ENCODE results near the gene FAM180A.

The FAM180A gene

DNA sequence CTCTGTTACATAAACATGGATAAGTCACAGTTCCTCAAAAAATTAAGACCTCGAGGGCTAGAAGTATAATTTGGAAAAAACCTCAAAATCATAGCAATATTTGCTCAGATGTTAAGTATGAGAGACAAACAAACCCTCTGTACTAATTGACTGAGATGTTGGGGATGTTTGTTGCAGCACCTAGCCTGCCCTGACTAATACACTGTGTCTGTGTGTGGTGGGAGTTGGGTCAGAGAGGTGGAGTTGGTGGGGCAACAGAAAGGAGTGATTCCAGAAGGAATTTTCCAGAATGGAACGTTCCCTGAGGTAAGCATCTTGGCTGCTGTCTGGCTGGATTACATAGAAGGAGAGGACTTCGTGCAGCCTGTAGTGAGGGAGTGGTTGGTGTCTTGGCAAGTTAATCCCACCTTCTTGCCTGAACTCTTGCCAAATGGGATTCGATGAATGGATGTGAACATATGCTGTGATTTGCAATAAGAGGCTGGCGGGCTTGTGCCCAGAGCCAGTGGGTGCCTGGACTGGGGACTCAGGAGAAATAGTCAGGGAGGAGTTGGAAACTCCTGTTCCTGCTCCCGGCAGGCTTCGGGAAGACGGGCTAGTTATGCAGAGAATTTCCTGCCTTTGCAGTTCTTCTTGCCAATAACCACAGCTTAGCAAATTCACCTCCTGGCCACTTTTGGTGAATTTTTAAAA is 9.3 kb upstream of the FAM180A start:
- H3K4me3 ChIP-seq (replicated peaks; ENCODE audit: low read depth, low read length) = no peak overlapping the region
- TF ChIP-seq, protein P1, sequence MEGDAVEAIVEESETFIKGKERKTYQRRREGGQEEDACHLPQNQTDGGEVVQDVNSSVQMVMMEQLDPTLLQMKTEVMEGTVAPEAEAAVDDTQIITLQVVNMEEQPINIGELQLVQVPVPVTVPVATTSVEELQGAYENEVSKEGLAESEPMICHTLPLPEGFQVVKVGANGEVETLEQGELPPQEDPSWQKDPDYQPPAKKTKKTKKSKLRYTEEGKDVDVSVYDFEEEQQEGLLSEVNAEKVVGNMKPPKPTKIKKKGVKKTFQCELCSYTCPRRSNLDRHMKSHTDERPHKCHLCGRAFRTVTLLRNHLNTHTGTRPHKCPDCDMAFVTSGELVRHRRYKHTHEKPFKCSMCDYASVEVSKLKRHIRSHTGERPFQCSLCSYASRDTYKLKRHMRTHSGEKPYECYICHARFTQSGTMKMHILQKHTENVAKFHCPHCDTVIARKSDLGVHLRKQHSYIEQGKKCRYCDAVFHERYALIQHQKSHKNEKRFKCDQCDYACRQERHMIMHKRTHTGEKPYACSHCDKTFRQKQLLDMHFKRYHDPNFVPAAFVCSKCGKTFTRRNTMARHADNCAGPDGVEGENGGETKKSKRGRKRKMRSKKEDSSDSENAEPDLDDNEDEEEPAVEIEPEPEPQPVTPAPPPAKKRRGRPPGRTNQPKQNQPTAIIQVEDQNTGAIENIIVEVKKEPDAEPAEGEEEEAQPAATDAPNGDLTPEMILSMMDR (IDR thresholded peaks at IDR 0.05; ENCODE audit: low read depth, low read length, missing control alignments) = no peak
- no peak for DNase-seq (ENCODE audit: extremely low read depth, low read depth)

DNA sequence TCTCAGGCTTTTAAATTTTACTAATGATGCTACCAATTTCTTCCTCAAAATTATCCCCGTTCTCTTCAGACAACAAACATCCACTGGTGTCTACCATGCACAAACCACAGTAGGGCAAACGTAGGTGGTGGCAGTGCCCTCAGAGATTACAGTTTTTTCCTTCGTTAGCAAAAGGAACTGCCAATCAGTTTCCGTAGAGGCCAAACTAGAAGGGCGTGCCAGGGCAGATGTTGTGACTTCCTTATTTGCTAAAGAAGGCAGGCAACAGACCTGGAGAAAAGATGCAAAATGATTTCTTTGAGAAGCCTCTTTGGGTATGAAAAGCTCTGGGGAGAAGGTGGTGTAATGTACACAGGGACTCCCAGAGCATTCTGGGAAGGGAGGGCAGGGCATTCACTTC is 7.6 kb upstream of the FAM180A start:
- no peak for DNase-seq (ENCODE audit: extremely low read depth, low read depth)
- TF ChIP-seq, protein P1 (IDR thresholded peaks at IDR 0.05; ENCODE audit: low read depth, low read length, missing control alignments) = no peak

DNA sequence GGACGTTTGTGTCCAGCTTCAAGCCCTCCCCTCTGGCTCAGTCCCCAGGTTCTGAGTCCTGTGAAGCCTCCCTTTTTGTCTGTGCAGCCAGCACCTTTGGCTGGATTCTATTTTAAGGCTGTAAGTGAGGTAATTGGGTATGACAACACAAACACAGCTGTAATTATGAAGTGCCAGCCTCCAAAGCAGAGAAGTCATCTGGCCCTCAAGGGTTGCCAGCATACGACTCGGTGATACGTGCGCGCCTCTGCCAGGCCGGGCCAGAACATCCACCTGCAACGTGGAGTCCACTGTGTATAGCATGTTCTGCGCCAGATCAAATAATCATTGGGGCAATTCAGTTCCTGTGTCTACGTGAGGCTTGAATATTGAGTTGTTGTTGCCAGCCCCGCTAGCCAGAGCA is 6.7 kb upstream of the FAM180A start:
- no peak for DNase-seq (ENCODE audit: extremely low read depth, low read depth)
- H3K4me3 ChIP-seq (replicated peaks; ENCODE audit: low read depth, low read length) = no peak overlapping the region
- TF ChIP-seq, protein P1 (IDR thresholded peaks at IDR 0.05; ENCODE audit: low read depth, low read length, missing control alignments) = no peak

More for the DNA sequence above, 7.6 kb upstream of the FAM180A start:
- no peak overlapping the region for H3K4me3 ChIP-seq (replicated peaks; ENCODE audit: low read depth, low read length)

DNA sequence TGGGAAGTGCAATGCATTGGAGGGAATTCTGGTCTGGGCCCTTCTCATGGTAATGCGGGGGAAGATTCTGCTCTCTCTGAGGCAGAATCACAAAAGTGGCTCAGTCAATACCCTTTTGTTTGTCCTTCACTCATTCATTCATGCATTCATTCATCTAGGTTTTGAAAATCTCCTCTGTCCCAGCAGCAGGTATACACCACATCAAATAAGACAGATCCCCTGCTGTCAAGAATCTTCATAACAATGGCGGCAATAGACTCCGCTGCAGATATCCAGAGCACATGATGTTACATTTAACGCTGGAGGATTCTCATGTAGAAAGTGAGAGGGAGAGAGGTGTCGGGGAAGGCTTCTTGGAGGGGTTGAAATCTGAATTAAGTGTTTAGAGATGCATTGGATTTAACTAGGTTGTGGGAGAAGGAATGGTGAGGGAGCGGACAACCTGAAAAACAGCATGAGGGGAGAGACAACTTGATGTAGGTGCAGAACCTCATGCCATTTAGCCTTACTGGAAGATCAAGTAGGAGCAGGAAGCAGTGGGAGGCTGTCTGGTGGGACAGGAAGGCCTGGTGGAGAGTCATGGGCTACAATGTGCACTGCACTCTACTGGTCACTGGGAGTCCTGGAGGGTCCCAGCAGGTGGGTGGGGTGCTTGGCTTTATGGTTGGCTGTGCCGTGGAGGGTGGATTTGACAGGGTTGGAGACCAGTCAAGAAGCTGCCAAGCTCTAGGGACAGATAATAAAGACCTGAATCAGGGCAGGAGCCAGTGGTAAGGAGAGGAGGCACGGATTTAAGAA is 5.2 kb upstream of the FAM180A start:
- no peak overlapping the region for H3K4me3 ChIP-seq (replicated peaks; ENCODE audit: low read depth, low read length)
- TF ChIP-seq, protein P1 (IDR thresholded peaks at IDR 0.05; ENCODE audit: low read depth, low read length, missing control alignments) = no peak
- DNase-seq (ENCODE audit: extremely low read depth, low read depth) = no peak

DNA sequence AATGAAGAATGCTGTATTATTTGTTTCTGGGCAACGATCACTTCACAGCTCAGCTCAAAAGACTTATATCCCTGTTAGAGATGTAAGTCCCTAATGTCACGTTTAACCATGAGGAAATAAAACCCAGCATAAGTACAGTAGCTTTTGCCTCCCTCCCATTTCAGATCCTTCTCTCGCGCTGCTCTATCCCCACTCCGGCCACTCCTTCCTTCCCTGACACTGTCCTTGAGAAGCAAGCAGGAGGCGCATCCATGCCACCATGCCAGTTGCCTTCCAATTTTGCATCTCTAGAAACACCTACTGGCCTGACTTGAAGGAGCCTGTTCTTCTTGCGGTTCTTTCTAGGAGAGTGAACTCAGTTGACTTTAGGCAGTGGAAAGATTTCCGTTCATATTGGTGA is 1.2 kb downstream of the FAM180A start:
- TF ChIP-seq, protein P1 (IDR thresholded peaks at IDR 0.05; ENCODE audit: low read depth, low read length, missing control alignments) = no peak
- H3K4me3 ChIP-seq (replicated peaks; ENCODE audit: low read depth, low read length) = no peak overlapping the region
- no peak for DNase-seq (ENCODE audit: extremely low read depth, low read depth)

DNA sequence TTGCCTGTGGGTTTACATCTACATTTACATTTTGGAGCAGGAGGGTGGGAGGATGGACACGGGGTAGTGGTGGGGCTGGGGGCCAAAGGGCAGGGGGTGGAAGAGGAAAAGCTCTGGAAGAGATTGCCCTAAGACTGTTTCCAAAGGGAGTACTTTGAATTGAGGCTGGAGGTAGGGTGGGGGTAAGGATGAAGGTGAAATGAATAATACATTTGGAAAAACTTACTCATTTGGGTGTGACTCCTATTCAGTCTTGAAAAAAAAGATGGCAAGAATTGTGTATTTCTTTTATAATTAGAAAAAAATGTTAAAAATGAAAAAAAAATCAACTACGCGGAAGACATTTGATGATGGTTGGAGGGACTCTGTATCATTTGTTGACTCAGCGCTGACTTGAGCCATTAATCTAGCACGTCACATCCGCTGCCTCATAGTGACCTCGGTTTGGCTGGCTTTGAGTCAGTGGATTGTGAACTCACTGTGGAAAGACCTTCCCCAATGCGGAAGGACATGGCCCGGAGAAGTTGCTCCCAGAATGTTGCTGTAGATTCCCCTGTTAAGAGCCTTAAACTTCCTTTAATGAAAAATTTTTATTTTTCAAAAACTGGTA is 2.8 kb downstream of the FAM180A start:
- H3K4me3 ChIP-seq (replicated peaks; ENCODE audit: low read depth, low read length) = no peak overlapping the region
- DNase-seq (ENCODE audit: extremely low read depth, low read depth) = peak; percentile 80
- TF ChIP-seq, protein P1 (IDR thresholded peaks at IDR 0.05; ENCODE audit: low read depth, low read length, missing control alignments) = no peak

All from HFF-Myc (cell line).